NCI-H748 treated with DMSO at 0.1 percent for 48 hours (cell line): ENCODE data around the gene TFAP2E.

Source experiments
- DNase-seq: peaks from one replicate; lab custom pipeline; 2025; lab: John Stamatoyannopoulos, UW

The TFAP2E gene

DNA sequence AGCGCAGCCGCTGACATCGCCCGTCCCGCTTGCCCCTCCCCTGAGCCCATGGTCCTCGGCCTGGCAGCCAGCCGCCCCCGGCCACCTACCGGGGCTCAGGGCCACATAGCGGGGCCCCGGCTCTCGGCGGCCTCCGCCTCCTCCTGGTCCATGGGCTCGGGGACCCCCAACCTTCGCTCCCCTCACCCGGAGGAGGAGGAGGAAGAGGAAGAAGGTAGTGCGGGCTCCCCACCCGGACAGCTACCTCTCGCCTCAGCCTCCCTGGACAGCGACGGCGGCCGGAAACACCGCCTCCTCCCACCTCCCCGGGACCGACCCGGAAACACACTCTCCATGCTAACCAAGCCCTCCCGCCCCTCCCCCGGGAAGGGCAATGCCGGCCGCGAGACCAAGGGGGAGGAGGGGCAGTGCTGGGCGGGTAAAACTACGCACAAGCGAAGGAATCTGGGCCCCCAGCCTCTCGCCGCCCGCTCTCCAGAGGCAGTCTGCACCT, 15.9 kb upstream of the TFAP2E start, which contains the start of gene KIAA0319L:
TSS of gene KIAA0319L (minus strand) at position 286 of the 493 bp plus-strand sequence. CDS start 2,912 bp downstream, outside the sequence.
- peak; percentile 60 for DNase-seq

GRCh38 chr1:35557611-35558373, 15.3 kb upstream of the TFAP2E start, which contains the start of gene NCDN:
NCDN (plus strand) TSS chr1:35557799; CDS start chr1:35558191, 392 bp downstream.
- DNase-seq = peak; percentile 75

GRCh38 chr1:35558374-35559316, 14.5 kb upstream of the TFAP2E start:
- DNase-seq = no peak

DNA sequence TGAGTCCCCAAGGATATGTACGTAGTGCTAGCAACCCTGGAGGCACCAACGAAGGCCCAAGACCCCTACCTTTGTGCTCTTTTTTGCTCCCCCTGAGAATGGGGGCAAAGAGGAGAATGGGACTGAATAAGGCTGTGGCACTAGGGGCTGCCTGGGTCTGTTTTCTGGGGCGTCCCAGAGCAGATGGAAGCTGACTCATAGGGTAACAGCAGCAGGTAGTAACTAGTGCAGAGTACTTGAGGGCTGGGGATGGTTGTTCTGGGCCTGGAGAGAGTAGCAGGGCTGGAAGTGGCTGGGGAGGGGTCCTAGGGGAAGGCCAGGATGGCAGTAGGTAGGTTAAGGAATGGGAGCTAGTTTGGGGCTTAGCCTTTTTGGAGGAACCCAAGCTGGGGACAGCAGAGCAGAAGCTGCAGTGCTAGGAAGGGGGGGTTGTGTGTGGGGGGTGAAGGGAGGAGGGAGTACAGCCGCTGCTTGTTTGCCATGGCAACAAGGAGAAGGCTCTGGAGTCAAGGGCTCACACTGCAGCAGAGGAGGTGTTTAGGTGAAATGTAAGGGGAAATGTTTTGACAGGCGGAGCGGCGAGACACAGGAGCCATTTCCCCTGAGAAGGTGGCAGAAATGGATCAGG, 13.7 kb upstream of the TFAP2E start:
- DNase-seq = no peak

DNA sequence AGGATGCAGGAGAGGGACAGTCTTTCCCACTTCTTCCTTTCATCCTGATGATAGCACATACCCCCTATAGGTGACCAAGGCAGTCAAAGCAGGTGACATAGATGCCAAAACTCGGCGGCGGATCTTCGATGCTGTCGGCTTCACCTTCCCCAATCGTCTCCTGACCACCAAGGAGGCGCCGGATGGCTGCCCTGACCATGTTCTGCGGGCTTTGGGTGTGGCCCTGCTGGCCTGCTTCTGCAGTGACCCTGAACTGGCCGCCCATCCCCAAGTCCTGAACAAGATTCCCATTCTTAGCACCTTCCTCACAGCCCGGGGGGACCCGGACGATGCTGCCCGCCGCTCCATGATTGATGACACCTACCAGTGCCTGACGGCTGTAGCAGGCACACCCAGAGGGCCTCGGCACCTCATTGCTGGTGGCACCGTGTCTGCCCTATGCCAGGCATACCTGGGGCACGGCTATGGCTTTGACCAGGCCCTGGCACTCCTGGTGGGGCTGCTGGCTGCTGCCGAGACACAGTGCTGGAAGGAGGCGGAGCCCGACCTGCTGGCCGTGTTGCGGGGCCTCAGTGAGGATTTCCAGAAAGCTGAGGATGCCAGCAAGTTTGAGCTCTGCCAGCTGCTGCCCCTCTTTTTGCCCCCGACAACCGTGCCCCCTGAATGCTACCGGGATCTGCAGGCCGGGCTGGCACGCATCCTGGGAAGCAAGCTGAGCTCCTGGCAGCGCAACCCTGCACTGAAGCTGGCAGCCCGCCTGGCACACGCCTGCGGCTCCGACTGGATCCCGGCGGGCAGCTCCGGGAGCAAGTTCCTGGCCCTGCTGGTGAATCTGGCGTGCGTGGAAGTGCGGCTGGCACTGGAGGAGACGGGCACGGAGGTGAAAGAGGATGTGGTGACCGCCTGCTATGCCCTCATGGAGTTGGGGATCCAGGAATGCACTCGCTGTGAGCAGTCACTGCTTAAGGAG, 12.6 kb upstream of the TFAP2E start:
- no peak for DNase-seq

- DNase-seq = no peak
Observed at GRCh38 chr1:35561297-35561971, 11.7 kb upstream of the TFAP2E start.

- DNase-seq = no peak
Observed at GRCh38 chr1:35561972-35562680, 11.0 kb upstream of the TFAP2E start.

GRCh38 chr1:35563166-35563565, 9.9 kb upstream of the TFAP2E start:
- no peak for DNase-seq

DNA sequence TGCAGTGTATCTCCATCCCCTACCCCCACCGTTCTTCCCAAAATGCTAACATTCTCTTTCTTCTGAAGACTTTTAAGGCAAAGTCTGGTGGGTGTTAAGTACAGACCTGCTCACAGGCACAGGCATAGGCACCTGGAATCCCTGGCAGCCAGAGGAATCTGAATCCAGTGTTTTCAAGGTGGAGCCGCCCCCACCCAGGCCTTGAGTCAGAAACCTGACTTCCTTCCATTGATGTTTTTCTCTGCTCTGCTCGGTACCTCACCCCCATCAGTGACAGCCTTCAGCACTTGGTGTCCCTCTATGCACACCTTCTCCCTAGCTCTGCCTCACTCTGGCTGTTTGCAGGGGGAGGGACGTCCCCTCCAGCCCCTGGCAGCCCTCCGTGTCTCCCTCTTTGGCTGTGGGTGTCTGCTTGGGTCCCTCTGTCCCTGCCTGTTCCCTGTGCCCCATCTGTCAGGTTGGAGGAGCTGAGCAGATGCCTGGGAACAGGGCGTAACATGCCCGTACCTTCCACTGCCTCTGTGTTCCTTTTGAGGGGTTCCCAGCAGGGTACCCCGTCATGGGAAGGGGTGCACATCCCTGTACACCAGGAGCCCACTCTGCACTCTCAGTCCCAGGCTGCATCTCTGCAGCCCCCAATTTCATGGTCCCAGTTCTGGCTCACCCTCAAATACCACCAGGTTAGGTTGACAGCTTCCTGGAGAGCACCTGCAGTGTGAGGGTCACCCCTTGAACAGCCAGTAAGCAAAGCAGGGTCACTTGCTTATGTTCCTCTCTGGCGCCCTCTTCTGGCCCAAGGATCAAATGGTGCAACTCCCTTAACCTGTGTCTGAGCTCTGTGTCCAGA, 8.9 kb upstream of the TFAP2E start:
- DNase-seq = peak; percentile 42

DNA sequence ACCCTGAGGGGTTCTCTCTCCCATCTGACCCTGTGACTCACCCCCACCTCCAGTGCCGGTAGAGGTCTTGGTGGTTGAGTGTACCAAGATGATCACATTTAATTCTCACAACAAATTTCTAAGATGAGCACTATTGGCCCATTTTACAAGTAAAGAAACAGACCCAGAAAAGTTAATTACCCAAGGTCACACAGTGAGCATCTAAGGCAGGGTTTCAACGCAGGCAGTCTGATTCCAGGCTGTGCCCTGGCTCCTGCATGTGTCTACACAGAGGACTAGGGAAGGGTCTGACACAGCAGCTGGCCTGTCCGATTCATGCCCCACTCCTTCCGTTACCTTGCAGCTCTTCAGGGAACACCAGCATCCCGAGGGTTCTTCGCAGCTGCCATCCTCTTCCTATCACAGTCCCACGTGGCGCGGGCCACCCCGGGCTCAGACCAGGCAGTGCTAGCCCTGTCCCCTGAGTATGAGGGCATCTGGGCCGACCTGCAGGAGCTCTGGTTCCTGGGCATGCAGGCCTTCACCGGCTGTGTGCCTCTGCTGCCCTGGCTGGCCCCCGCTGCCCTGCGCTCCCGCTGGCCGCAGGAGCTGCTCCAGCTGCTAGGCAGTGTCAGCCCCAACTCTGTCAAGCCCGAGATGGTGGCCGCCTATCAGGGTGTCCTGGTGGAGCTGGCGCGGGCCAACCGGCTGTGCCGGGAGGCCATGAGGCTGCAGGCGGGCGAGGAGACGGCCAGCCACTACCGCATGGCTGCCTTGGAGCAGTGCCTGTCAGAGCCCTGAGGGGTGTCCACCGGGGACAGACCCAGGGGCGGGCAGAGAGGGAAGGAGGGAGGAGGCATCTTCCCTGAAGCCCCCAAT, 8.0 kb upstream of the TFAP2E start:
- no peak for DNase-seq

DNA sequence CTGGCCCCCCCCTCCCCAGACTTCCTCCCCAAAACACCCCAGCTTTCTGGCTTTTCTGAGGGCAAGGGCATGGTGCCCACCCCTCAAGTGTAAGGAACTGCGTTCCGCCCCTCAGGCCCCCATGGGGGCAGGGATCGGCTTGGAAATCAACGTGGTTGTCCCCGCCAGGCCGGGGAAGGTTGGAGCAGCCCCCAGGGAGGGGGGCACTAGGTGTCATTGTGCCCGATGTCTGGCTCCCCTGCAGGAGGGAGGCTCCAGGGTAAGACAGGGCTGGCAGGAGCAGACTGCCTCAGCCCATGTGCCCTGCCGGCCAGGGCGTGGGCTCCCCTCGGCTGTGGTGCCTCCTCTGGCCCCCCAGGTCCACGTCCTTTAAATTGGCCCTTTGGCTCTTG, 7.4 kb upstream of the TFAP2E start:
- no peak for DNase-seq

DNA sequence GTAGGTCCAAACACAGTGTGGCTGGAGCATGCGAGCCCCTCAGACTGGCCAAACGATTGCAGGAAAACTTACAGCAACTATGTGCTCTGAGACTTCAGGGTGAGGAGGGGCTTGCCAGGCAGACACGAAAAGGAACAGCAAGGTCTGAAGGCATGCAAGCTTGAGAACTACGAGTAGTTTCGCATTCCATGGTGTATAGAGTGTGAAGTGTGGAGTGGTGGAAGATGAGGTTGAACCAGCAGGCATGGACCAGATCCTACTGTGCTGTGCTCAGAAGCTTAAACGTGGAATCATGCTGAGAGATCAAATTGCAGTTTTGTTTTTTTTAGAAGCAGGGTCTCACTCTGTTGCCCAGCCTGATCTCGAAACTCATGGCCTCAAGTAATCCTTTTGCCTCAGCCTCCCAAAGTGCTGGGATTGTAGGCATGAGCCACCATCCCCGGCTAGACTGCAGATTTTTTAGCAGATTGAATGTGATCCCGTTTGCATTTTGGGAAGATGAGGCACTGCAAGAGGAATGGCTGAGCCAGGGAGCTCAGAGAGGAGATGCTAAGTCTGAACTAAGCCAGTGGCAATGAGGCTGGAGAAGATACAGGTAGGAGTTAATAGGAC, 5.1 kb upstream of the TFAP2E start:
- DNase-seq = no peak

DNA sequence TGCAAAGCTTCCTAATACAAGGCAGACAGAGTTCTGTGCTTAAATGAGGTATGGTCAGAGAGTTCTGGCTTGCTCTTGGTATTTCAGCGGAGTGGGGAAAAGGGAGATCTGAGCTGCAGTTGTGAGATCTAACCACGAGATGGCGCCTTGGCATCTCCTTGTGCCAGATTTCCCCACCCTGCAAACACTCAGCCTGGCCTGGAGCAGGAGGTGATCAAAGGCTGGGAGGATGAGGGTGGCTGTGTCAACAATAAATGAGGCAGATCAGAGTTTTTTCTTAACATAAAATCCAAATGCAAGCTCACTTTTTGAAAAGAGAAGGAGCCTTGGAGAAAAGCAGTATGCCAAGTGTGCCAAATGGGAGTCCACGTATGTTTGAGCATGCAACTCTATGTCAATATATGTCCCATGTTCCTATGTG, 4.1 kb upstream of the TFAP2E start:
- DNase-seq = peak; percentile 59

GRCh38 chr1:35569936-35570335, 3.2 kb upstream of the TFAP2E start:
- DNase-seq = no peak

GRCh38 chr1:35570589-35571137, 2.5 kb upstream of the TFAP2E start:
- DNase-seq = no peak

GRCh38 chr1:35571263-35571662, 1.9 kb upstream of the TFAP2E start:
- no peak for DNase-seq

GRCh38 chr1:35572296-35572695, 818 bp upstream of the TFAP2E start:
- DNase-seq = no peak
